HG02588 (cell line): Measurements from ENCODE around the gene TNFRSF1A.

Source experiments
- ATAC-seq: cut with Tn5 transposase; IDR thresholded peaks from one replicate; pipeline ENCODE4 v1.9.1; 2021; ENCODE audit warnings: mild to moderate bottlenecking, moderate library complexity; ENCODE audit not compliant: unreplicated experiment

TNFRSF1A gene

GRCh38 chr12:6280672-6281071 is 61.2 kb downstream of the TNFRSF1A start:
- no peak for ATAC-seq

- ATAC-seq = no peak
Measured at GRCh38 chr12:6280053-6280469, 61.8 kb downstream of the TNFRSF1A start.

GRCh38 chr12:6279631-6280030 is 62.2 kb downstream of the TNFRSF1A start:
- no peak for ATAC-seq

GRCh38 chr12:6279256-6279628 is 62.6 kb downstream of the TNFRSF1A start:
- no peak for ATAC-seq
